ENCODE measurements around the gene SMIM27.

DNA sequence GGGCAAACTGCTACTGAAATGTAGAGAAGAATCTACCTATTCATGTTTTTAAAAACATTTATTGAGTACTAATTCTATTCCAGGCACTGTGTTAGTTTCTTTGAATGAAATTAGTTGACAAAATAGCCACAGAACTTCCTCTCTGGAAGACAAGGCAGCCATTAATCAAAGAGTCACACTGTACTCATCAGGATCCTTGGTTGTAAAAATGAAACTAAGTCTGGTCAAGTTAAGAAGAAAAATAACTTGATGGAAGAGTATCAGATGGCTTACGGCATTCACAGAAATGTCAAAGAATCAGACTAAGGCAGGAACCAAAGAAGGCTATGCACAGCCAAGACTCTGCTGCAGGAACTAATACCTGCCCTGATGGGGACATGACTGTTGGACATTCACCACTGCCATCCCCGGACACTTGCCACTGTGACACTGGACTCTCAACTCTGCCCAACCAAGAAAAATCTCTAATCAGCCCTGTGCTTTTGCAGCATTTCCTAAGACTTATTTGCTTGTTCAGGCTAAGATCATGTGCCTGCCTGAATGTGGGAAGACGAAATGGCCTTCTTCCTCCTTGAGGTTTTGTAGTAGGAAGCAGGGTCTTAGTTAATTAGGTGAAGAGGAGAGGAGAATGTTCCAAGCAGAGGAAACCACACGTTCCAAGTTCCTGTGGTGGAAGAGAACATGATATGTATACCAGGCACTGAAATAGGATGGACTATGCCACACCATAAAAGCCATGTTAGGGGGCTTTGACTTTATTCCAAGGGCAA, 44.2 kb downstream of the SMIM27 start:
- TF ChIP-seq, protein P1, sequence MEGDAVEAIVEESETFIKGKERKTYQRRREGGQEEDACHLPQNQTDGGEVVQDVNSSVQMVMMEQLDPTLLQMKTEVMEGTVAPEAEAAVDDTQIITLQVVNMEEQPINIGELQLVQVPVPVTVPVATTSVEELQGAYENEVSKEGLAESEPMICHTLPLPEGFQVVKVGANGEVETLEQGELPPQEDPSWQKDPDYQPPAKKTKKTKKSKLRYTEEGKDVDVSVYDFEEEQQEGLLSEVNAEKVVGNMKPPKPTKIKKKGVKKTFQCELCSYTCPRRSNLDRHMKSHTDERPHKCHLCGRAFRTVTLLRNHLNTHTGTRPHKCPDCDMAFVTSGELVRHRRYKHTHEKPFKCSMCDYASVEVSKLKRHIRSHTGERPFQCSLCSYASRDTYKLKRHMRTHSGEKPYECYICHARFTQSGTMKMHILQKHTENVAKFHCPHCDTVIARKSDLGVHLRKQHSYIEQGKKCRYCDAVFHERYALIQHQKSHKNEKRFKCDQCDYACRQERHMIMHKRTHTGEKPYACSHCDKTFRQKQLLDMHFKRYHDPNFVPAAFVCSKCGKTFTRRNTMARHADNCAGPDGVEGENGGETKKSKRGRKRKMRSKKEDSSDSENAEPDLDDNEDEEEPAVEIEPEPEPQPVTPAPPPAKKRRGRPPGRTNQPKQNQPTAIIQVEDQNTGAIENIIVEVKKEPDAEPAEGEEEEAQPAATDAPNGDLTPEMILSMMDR (IDR thresholded peaks at IDR 0.05; ENCODE audit: insufficient read depth, low read length, poor library complexity, severe bottlenecking) = no peak
- TF ChIP-seq EZH2phosphoT487 (conservative IDR thresholded peaks at IDR 0.05; ENCODE audit: low read length) = no peak
